ENCODE results near the gene LYG2. TPM values are rescaled to one million over a fixed set of nuclear protein-coding genes. Genes with fewer than 3 reads are reported as not detected.

LYG2 gene
- total RNA-seq, 6 experiments from 2014 or later, result not detected

GRCh38 chr2:99261242-99261641, 5.8 kb upstream of the LYG2 start:
- no peak overlapping the region for H3K4me3 ChIP-seq
- ATAC-seq, result no peak
- intact Hi-C loops (cut with DNase I), result no loop called here
- no peak overlapping the region for H3K27ac ChIP-seq
- H3K4me1 ChIP-seq, result no peaks in the 10 kb centered on the region
- no peaks in the 10 kb centered on the region for H3K27me3 ChIP-seq
- no peaks in the 10 kb centered on the region for H3K9me3 ChIP-seq
- WGBS (ENCODE audit: insufficient coverage, low coverage, low lambda C conversion rate, missing lambda C conversion rate), result 80% methylated on average over 3 of the region's 4 CpGs
- no peak for TF ChIP-seq POLR2A (IDR thresholded peaks at IDR 0.05)
- TF ChIP-seq CTCF (IDR thresholded peaks at IDR 0.05), result no peak
- no peak for DNase-seq
- H3K36me3 ChIP-seq, result no peaks in the 10 kb centered on the region

- WGBS (ENCODE audit: insufficient coverage, low coverage, low lambda C conversion rate, missing lambda C conversion rate), result 76% methylated on average over 2 of the region's 2 CpGs
- TF ChIP-seq POLR2A (IDR thresholded peaks at IDR 0.05), result no peak
- no peak for TF ChIP-seq CTCF (IDR thresholded peaks at IDR 0.05)
- no peaks in the 10 kb centered on the region for H3K9me3 ChIP-seq
- DNase-seq, result no peak
- H3K4me3 ChIP-seq, result no peak overlapping the region
- no peak for ATAC-seq
- no peaks in the 10 kb centered on the region for H3K4me1 ChIP-seq
- no peaks in the 10 kb centered on the region for H3K27me3 ChIP-seq
- no peaks in the 10 kb centered on the region for H3K36me3 ChIP-seq
- H3K27ac ChIP-seq, result no peak overlapping the region
- intact Hi-C loops (cut with DNase I), result no loop called here
These were observed 4.7 kb upstream of the LYG2 start for GRCh38 chr2:99260184-99260583.

- TF ChIP-seq POLR2A (IDR thresholded peaks at IDR 0.05) (no peak), CTCF (IDR thresholded peaks at IDR 0.05) (no peak)
- H3K27me3 ChIP-seq, result no peaks in the 10 kb centered on the region
- intact Hi-C loops (cut with DNase I), result no loop called here
These were observed 4.0 kb upstream of the LYG2 start for GRCh38 chr2:99259465-99259864.

GRCh38 chr2:99256677-99257076, 1.2 kb upstream of the LYG2 start:
- no peak for TF ChIP-seq POLR2A (IDR thresholded peaks at IDR 0.05)
- TF ChIP-seq CTCF (IDR thresholded peaks at IDR 0.05), result no peak
- Histone ChIP-seq H3K27ac (no peak overlapping the region), H3K9me3 (no peaks in the 10 kb centered on the region), H3K27me3 (no peaks in the 10 kb centered on the region), H3K36me3 (no peaks in the 10 kb centered on the region), H3K4me1 (no peaks in the 10 kb centered on the region), H3K4me3 (no peak overlapping the region)
- ATAC-seq (no peak), DNase-seq (no peak)
- 100% methylated on average over 2 of the region's 2 CpGs for WGBS (ENCODE audit: insufficient coverage, low coverage, low lambda C conversion rate, missing lambda C conversion rate)
- intact Hi-C loops (cut with DNase I), result no loop called here

More at GRCh38 chr2:99259465-99259864, 4.0 kb upstream of the LYG2 start:
- 75% methylated on average over 4 of the region's 4 CpGs for WGBS (ENCODE audit: insufficient coverage, low coverage, low lambda C conversion rate, missing lambda C conversion rate)
- no peak for DNase-seq
- H3K36me3 ChIP-seq, result no peaks in the 10 kb centered on the region
- ATAC-seq, result no peak
- H3K4me1 ChIP-seq, result no peaks in the 10 kb centered on the region
- H3K4me3 ChIP-seq, result no peak overlapping the region
- no peaks in the 10 kb centered on the region for H3K9me3 ChIP-seq
- no peak overlapping the region for H3K27ac ChIP-seq

- DNase-seq (no peak), ATAC-seq (no peak)
- no peak overlapping the region for H3K27ac ChIP-seq
- H3K27me3 ChIP-seq, result no peaks in the 10 kb centered on the region
- no peaks in the 10 kb centered on the region for H3K4me1 ChIP-seq
- no peak for TF ChIP-seq CTCF (IDR thresholded peaks at IDR 0.05)
- no peak for TF ChIP-seq POLR2A (IDR thresholded peaks at IDR 0.05)
- intact Hi-C loops (cut with DNase I), result no loop called here
- H3K9me3 ChIP-seq, result no peaks in the 10 kb centered on the region
- no peaks in the 10 kb centered on the region for H3K36me3 ChIP-seq
- 84% methylated on average over 2 of the region's 2 CpGs for WGBS (ENCODE audit: insufficient coverage, low coverage, low lambda C conversion rate, missing lambda C conversion rate)
- H3K4me3 ChIP-seq, result no peak overlapping the region
These were observed 5.5 kb downstream of the LYG2 start for GRCh38 chr2:99249951-99250350.

Measured in right lobe of liver (tissue), 6 donors.